Retina (tissue), 1 donor: ENCODE measurements around the gene AIF1.
"Not testable (repeated sequence)": the region's sequence is repeated elsewhere in the genome, so short reads cannot be mapped to it uniquely, and the experiment has no call there.

Experiments used
- DNase-seq: peaks from one replicate; pipeline ENCODE4 v3.0.0-alpha.2; 2016

The AIF1 gene

DNA sequence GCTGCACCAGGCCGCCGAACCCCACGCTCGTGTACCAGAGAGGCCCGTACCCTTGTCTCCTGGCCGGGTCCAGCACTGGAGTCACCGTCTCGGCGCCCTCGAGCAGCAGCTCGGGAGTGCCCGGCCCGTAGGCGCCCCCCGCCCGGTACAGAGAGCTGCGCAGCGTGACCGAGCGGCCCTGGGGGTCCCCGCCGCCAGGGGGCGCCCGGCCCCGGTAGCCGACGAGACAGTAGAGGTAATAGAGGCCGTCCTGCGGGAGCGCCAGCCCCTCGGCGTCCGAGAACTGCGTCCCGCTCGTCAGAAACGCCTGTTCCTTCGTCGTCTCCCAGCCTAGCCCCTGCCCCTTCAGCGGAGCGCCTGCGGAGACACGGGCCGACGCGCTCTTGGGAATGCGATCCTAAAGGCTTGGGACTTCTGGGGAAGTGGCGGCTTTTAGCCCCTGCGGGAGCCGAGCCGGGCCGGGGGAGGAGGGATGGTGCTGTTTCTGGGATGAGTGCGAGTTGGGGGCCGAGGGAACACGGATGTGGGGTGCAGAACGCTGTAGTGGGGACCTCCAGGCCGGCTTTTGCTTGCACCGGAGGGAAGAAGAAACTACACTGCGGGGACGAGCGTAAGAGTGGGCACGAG, 34.1 kb upstream of the AIF1 start:
- peak; percentile 94 for DNase-seq

DNA sequence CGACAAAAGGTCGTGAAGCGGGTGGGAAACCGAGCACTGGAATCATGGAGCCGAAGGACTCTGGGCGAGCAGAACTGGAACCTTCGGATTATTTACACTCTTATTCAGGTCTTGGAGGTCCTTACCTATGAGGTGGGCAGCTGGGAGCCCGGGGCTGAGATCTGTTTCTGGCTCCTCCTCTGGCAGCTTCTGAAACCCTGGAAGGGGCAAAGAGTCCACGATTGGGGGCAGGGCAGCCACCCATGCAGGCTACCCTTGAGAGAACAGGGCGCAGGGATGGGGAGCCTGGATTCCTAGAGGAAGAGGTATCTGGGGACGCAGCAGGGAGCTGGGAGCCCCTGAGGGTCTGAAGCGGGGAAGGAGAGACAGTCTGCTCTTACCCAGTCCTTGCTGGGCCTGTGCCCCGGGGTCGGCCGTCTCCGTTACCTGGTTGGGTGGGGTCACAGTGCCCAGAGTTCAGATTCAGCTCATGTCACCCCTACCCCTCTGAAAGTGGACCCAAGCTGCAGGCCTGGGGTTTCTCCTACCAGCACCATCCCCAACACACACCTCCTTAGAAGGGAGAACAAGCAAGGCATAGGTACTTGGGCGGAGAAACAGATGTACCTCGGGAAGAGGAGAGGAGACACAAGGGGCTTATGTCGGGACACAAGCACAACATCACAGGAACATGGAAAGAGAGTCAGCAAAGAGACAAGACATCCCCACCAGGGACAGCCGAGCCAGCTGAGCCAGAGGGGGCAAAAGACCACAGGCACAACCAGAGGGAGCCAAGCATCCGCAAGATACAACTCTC, 33.4 kb upstream of the AIF1 start:
- no peak for DNase-seq

DNA sequence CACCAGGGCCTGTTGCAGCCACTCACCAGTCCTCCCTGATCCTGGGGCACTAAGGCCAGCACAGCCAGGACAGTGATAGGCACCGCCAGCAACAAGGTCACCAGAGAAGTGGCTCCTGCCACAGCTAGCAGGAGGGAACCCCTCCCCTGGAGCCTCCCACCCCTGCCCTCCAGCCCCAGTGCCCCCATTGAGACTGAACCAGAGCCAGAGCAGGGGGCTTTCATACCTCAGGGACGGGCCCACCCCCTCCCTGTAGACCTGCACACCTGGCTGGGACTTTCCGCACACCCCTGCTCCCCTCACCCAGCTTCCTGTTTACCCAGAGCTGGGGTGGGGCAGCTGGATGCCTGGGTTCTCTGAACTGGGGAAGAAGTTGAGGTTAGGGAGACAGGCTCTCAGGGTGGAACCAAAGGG, 32.8 kb upstream of the AIF1 start, which contains the start of gene LTB:
Gene LTB, minus strand, starts transcription at position 195 of the 414 bp plus-strand sequence. Its CDS starts 7 bp downstream, at position 188.
- DNase-seq = no peak

DNA sequence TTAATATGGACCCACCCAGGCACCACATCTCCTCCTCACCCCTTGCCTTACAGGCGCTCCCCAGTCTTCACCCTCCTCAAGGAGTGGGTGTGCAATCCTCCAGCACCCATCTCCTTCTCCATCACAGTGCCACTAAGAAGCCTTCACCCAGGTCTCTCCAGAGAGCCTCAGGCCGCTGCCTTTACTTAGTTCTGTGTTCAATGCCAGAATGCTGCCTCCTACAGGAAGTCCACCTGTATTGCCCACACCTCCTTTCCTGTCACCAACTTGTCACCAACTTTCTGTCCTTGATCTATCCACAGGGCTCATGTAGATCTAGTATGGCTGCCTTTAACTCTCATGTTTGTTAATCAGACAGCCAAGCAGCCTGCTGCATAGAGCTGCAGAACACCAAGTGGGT, 29.5 kb upstream of the AIF1 start:
- no peak for DNase-seq

DNA sequence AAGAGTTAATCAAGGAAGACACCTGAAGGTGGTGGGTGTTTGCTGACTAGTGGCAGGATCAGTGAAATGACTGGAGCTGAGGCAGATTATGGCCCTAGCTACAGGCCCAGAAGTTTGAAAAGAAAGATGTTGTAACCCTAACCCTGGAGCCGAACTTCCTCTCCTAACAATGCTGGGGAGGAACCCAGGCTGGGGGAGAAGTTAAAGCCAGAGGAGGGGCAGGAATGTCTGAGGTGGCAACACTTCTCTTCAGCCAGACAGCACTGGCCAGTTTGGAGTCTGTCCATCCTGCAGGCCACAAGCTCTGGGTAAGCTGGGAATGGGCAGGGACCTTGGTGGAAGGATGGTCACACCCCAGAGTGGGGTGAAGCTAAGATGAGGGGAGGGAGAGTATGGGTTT, 29.0 kb upstream of the AIF1 start, which contains the start of gene LST1:
Gene LST1, plus strand, starts transcription at position 270 of the 400 bp plus-strand sequence. CDS start 1,023 bp downstream, outside the sequence.
- DNase-seq = no peak

DNA sequence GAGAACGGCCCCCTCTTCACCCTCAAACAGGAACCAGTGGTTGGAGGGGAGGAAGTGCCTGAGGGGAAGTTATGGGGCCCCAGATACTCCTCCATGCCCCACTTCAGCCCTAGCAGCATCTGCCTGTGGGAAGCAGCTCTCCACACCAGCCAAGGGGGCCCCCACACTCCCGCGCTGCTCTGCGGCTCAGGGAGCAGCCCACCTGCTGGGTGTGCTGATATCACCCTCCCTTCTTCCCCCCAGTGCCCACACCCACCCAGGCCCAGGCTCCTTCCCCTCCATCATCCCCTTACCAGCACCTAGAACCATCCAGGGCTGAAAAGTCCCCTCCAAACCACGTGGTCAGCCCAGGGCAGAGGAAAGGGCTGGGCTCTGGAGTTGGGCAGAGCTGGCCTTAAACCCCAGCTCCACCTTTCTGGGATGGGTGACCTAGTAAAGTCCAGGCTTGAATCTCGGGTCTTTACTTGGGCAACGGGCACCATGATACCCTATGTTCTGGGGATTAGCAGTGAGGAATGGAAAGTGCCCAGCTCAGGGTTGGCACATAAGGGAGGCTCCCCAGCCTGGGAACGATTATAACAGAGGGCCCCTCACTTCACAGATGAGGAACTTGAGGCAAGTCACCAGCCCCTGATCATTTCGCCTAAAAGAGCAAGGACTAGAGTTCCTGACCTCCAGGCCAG, 28.3 kb upstream of the AIF1 start:
- DNase-seq = no peak

DNA sequence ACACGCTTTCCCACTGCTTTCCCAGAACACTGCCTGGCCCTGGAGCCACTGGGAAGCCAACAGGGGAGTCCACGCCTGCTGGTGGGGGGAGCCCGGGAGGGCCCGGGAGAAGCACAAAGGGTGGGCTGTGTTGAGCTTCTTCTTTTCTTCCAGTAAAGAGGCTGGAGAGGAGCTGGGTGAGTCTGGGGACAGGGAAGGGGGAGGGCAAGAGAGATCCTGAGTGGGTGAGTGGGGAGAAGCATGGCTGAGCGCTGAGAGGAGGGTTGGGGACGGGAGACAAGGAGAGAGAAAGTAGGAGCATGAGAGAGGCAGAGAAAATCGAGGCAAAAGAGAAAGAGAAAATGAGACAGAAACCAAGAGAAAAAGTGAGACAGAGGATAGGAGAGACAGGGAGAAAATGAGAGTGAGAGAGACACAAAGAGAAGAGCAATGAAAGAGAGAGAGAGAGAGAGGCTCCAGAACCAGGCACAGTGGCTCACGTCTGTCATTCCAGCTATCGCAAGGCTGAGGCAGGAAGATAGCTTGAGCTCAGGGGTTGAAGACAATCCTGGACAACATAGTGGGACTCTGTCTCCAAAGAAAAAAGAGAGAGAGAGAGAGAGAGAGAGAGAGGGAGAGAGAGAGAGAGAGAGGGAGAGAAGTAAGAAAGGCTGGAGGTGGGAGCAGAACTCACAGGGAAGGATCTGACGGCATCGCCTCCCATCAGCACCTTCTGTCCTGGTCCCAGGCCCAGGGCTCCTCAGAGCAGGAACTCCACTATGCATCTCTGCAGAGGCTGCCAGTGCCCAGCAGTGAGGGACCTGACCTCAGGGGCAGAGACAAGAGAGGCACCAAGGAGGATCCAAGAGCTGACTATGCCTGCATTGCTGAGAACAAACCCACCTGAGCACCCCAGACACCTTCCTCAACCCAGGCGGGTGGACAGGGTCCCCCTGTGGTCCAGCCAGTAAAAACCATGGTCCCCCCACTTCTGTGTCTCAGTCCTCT, 26.9 kb upstream of the AIF1 start:
- no peak for DNase-seq

DNA sequence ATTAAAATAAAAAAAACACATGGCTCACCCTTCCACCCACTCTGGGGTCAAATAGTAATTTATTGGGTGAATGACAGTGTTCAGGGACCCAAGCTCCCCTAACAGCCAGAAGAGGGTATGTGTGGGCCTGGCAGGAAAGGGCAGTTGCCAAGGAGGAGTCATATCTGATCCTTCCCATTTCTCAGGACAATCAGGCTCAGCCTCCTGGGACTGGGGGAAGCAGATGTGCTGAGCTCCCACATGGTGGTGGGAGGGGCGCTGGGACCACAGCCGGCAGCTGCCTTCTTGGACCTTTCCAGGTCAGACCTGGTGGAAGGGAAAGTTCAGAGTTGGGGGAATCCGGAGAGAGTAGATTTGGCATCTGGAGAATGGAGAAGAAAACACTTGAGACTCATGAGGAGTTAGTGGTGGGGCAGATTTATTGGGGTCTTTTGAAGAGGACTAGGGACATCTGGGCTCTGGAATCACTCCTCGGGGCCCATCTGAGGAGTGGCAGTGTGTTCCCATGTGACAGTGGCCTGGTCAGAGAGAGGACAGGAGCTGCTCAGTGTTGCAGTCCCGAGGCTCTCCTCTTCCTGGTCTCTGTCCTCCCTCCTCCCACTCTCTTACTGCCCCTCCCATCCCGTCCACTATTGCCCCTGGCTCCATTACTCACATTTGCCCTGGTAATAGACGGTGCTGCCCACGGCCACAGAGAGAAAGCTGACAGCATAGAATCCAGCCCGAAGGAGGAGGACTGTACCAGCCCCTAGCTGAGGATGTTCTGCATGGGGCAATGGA, 26.0 kb upstream of the AIF1 start:
- DNase-seq = no peak

DNA sequence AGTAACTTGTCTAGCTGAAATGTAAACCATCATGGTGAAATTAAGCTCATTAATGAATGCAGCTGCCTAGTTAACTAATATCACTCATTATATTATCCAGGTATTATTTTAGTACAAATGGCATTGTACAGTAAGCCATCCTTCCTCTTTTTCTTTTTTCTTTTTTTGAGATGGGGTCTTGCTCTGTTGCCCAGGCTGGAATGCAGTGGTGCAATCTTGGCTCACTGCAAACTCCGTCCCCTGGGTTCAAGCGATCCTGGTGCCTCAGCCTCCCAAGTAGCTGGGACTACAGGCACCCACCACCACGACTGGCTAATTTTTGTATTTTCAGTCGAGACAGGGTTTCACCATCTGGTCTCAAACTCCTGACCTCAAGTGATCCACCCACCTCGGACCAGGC, 24.3 kb upstream of the AIF1 start:
- DNase-seq = not testable (repeated sequence)

DNA sequence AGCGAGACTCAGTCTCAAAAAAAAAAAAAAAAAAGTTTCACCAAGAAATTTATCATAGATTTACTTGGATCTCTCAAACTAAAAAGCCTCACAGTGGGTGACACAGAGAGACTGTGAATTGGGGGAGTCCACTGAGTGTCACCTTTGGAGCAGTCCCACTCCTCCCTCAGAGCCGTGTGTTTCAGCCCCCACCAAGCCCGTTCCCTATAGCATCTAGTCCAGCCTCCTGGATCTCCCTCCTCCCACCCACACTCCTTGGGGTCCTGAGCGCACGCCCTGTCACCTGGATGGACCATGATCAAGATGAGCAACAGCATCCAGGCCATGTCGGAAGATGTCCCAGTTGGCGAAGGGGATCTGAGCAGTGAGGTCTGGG, 22.6 kb upstream of the AIF1 start:
- no peak for DNase-seq

DNA sequence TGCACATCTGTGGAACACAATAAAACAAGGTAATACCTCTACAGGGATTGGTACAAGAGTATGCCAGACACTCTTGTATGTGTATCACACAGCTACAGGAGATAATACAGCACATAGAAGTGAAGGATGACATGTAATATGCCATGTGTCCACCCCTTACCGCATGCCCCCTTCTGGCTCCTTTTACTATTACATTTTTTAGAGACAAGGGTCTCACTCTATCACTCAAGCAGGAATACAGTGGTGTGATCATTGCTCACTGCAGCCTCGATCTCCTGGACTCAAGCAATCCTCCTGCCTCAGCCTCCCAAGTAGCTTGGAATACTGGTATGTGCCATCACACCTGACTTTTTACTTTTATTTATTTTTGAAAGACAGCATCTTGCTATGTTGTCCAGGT, 18.0 kb upstream of the AIF1 start:
- no peak for DNase-seq

DNA sequence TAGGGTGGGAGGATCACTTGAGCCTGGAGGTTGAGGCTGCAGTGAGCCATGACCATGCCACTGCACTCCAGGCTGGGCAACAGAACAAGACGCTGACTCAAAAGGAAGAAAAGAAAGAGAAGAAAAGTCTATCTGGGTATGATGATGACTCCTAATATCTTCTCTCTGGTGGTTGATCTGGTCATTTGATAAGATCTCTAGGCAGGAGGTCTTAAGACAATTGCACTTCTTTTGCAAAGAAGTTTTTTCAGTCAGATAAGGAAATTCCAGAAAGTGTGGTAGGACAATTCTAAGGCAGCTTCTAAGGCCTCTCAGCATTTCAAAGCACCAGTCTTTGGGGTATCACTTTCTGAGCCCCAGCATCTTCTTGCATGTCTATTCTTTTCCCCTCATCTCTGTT, 7.7 kb upstream of the AIF1 start:
- DNase-seq = no peak

DNA sequence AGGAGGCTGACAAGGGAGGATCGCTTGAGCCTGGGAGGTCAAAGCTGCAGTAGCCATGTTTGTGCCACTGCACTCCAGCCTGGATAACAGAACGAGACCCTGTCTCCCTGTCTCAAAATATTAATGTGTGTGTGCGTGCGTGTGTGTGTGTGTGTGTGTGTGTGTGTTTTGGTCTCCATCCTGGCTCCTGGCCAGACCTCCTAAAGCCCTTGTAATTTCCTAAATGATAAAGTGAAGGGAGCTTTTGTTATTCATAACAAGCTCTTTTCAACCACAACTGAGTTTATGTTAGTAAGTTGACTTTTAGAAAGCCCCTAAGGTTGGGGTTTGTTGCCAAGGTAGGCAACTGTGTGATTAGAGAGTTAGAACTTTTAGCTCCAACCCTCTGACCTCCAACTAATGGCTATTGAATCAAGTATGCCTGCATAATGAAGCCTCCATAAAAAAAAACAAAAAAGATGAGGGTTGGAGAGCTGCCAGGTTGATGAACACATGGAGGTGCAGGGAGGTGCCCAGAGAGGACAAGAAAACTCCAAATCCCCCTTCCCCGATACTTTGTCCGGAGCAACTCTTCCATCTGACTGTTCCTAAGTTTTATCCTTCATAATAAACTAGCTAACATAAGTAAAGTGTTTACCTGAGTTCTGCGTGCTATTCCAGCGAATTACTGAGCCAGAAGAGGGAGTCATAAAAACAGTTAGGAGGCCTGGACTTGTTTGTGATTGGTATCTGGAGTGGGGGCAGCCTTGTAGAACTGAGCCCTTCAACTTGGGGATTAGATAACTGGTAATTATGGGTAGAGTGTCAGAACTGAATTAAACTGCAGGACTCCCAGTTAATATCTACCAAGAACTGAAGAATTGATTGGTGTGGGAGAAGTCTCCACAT, 5.3 kb upstream of the AIF1 start:
- DNase-seq = no peak

DNA sequence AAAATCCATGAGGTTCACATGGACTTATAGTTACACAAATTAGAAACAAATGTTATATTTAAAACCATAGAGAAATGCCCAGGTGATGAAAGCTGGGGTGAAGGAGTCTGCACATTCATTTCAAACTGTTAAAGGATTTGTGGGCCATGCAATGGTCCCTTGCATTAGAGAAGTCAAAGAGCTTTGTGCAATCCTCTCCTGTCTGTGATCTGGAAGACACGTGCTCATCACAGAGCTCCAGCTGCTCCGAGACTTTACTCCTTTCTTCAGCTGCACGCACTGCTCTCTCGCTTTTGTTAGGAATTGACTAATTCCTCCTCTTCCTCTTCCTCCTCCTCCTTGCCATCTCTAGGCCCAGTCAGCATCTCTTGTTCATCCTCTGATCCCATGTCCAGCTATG, 4.1 kb upstream of the AIF1 start:
- DNase-seq = no peak

DNA sequence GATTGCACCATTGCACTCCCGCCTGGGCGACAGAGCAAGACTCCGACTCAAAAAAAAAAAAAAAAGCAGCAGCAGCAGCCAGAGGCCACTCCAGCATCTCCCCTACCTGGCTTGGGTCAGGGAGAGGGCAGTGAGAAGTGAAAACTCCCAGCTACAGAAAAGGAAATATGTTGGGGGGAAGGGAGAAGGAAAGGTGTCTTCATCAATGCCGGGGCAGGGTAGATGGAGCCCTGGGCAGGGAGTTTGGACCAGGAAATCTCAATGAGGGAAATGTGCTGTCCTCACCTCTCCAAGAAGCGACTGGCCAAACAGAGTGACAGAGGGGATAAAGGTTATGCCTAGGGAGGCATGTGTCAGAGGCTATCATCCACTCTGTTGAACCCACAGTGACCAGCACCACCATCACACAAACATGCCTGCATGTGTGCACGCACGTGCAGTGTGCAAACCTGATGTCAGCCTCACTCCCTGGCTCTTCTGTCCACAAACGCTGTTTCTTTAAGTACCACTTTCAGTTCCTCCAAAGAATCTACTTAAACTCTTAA, 887 bp upstream of the AIF1 start:
- no peak for DNase-seq

DNA sequence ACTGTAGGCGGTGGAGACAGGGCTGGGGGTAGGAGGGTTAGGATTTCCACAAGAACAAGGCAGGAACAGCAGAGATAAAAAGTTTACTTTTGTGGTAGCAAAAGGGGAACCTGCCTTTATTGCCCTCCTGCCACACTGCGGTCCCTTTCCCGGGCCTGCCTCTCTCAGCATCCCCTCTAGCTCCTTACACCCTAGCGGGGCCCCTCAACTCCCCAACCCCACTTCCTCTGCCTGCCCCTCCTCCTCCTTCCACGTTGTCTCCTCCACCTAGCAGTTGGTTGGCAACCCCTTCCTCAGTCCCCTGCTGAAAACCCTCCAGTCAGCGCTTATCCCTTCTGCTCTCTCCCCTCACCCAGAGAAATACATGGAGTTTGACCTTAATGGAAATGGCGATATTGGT, 714 bp downstream of the AIF1 start:
- no peak for DNase-seq

DNA sequence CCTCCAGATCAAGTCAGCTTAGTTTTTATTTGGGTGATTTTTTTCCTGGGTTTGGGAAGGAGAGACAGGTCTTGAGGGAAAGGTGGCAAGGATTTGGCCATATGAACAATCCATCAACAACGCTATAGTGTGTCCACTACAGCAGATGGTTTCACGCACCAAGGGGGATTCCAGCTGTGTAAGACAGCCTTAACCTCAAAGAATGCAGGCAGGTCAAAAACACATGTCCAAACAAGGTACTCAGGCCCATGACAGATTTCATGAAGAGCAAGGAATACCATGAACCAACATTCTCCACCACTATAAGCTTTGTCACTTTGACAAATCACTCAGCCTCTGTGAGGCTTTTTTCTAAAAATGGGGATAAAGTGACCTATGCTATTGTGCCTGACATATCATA, 2.0 kb downstream of the AIF1 start:
- no peak for DNase-seq

DNA sequence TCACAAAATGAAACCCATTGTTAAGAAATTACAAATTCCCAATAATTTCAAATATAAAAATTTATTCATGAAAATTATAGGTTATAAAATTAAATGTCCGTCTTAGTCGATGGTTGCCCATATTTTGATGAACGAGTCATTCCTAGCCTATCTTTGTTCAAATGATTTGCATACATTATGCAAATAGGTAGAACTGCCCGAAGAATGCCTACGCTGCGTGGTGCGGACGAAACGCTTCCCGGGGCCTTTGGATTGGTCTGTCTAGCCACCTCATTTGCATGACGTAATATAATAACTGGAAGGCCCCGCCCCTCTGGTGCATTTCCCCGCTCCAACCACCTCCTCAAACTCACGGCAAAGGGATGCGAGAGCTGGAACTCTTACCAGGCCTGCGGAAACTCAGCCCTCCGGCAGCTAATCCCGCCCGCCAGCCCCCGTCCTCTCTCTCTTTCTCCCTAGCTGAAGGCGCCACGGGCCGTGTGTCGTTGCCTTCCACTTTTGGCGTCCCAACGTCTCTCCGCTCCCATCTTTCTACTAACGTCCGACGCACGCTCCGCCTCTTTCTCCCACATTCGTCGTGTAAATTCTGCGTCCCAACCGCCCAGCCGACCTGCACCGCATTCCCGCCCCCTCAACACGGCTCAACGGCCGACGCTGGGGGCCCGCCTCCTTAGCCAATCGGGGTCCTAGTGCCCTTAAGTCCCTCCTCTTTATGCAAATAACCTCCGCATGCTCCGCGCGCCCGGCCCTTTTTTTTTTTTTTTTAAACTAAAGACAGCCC, 5.0 kb downstream of the AIF1 start:
- DNase-seq = peak; percentile 99

DNA sequence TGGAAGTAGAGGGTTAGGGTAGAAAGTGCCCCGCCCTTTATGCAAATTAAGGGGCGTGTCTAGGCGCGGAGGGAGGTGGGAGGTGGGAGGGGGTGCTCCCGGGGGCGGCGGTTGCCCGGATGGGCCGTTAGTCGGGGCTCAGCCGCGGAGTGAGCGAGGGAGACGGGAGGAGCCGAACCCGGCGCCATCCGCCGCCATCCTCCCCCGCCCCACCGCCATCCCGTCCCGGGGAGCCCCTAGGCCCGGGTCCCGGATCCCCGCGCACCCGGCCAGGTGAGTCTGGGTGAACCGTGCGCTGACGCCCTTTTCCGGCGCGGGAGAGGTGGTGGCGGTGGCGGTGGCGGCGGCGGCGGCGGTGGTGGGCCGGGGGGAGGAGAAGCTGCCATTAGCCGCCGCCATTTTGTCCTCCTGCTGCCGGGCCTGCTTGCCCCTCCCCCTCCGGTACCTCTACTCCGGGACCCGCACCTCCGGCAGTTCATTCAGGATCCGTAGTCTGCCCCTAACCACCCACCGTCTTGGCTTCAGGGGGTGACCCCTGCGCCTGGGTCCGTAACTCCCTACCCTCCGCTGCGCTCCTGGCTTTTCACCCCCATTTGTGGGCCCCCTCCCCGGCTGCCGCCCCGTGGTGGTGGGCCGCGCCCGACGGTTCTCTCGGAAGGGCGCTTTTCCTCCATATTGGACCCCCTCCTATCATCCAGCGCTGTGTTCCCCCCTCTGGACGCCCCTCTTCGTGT, 5.7 kb downstream of the AIF1 start, which contains the start of gene PRRC2A:
Gene PRRC2A, plus strand, starts transcription at position 130 of the 734 bp plus-strand sequence. CDS start 2,075 bp downstream, outside the sequence.
- DNase-seq = peak; percentile 87
